Endothelial cell of umbilical vein (primary cell): ENCODE results near the gene FTSJ3. TPM values are rescaled to one million over a fixed set of nuclear protein-coding genes. Genes with fewer than 3 reads are reported as not detected.

ENCODE experiments used
- BruUV-seq: library from RNA; stranded (reverse); fragments of 400-500 nt; replicated peaks from 2 replicates; lab custom pipeline; 2021; lab: Mats Ljungman, UMichigan
- CTCF ChIA-PET: fragments of 300-600, 350-600 bp; sonication (Branson Sonifier 250); formaldehyde crosslinking; loops from one replicate; lab custom pipeline; 2021; ENCODE audit warnings: antibody characterized with exemption, inconsistent platforms; lab: Charles Lee
- POLR2A ChIA-PET: fragments of 300-600, 350-600 bp; sonication (Branson Sonifier 250); formaldehyde crosslinking; loops from one replicate; lab custom pipeline; 2021; ENCODE audit warnings: antibody characterized with exemption, inconsistent platforms; lab: Charles Lee
- DNase-seq: peaks from one replicate; pipeline ENCODE4 v3.0.0-alpha.2; 2011; ENCODE audit warnings: low read depth, low spot score
- FAIRE-seq: peaks from 2 replicates; lab custom pipeline; 2011; peaks lifted over from hg19 to GRCh38; lab: Jason Lieb, UNC
- H2AFZ ChIP-seq: 2 replicates; pipeline ENCODE4 v1.6.0; 2012; ENCODE audit warnings: low read depth, low read length, control low read depth, inconsistent platforms
- H3K27ac ChIP-seq: 2 replicates; pipeline ENCODE4 v1.5.1; 2011; ENCODE audit warnings: low read depth, mild to moderate bottlenecking, control low read depth, low read length, moderate library complexity; ENCODE audit not compliant: insufficient read depth
- H3K27me3 ChIP-seq, 2 experiments: 2 replicates each; pipeline versions ENCODE4 v1.6.0 to v1.6.1; 2011; ENCODE audit warnings: low read length in 2 of 2, mixed read lengths in 1 of 2; ENCODE audit not compliant: control insufficient read depth in 2 of 2, insufficient read depth in 2 of 2
- H3K36me3 ChIP-seq, 2 experiments: 2 replicates in 1 of 2; 3 replicates in 1 of 2; pipeline ENCODE4 v1.5.1; 2011; ENCODE audit warnings: low read length in 2 of 2, mild to moderate bottlenecking in 1 of 2, moderate library complexity in 1 of 2; ENCODE audit not compliant: control insufficient read depth in 2 of 2, insufficient read depth in 2 of 2; ENCODE audit errors: extremely low read depth in 1 of 2
- H3K4me1 ChIP-seq: 3 replicates; pipeline ENCODE4 v1.5.1; 2011; ENCODE audit warnings: mild to moderate bottlenecking, low read length; ENCODE audit not compliant: control insufficient read depth, insufficient read depth; ENCODE audit errors: extremely low read depth
- H3K4me2 ChIP-seq: 2 replicates; pipeline ENCODE4 v1.6.1; 2011; ENCODE audit warnings: low read length, control low read depth, mixed read lengths; ENCODE audit not compliant: insufficient read depth
- H3K4me3 ChIP-seq, 3 experiments: fragments of 200-600 bp in 1 of 3; sonication (generic), shearing (Covaris generic) in 1 of 3; replicated peaks in 1 of 3; 2 replicates each; pipeline ENCODE4 v1.5.1; 2011 to 2016; ENCODE audit warnings: control low read depth in 3 of 3, low read length in 3 of 3, mild to moderate bottlenecking in 2 of 3, inconsistent platforms in 1 of 3, low read depth in 1 of 3, moderate library complexity in 1 of 3; ENCODE audit not compliant: insufficient read depth in 1 of 3
- H3K79me2 ChIP-seq: 2 replicates; pipeline ENCODE4 v1.6.0; 2012; ENCODE audit warnings: low read length, inconsistent platforms; ENCODE audit not compliant: control insufficient read depth, insufficient read depth
- H3K9ac ChIP-seq: replicated peaks from 2 replicates; pipeline ENCODE3; 2011; ENCODE audit warnings: low read length, control low read depth; ENCODE audit not compliant: insufficient read depth; ENCODE audit errors: extremely low read depth
- H3K9me1 ChIP-seq: replicated peaks from 3 replicates; pipeline ENCODE4 v1.6.0; 2011; ENCODE audit warnings: mild to moderate bottlenecking, low read length; ENCODE audit not compliant: control insufficient read depth, insufficient read depth; ENCODE audit errors: extremely low read depth
- H3K9me3 ChIP-seq: replicated peaks from 2 replicates; pipeline ENCODE4 v1.5.1; 2012; ENCODE audit warnings: low read length, inconsistent platforms; ENCODE audit not compliant: control insufficient read depth, insufficient read depth
- H4K20me1 ChIP-seq: replicated peaks from 2 replicates; pipeline ENCODE3; 2011; ENCODE audit warnings: mild to moderate bottlenecking, low read length; ENCODE audit not compliant: control insufficient read depth, insufficient read depth; ENCODE audit errors: extremely low read depth
- CTCF ChIP-seq, 2 donors: IDR thresholded peaks; 1 replicate in 1 of 2; 2 replicates in 1 of 2; pipeline ENCODE4 v1.5.1; 2011; ENCODE audit warnings: low read length in 2 of 2, mild to moderate bottlenecking in 2 of 2, moderate library complexity in 2 of 2, control low read depth in 1 of 2, inconsistent platforms in 1 of 2, low read depth in 1 of 2; ENCODE audit not compliant: insufficient read depth in 1 of 2; ENCODE audit errors: extremely low read depth in 1 of 2
- EZH2 ChIP-seq: IDR thresholded peaks from 2 replicates; pipeline ENCODE4 v1.6.1; 2012; ENCODE audit warnings: borderline replicate concordance, low read depth, mild to moderate bottlenecking, moderate library complexity, low read length, inconsistent platforms; ENCODE audit not compliant: severe bottlenecking
- FOS ChIP-seq: IDR thresholded peaks from 2 replicates; pipeline ENCODE4 v1.6.1; 2011; ENCODE audit warnings: mild to moderate bottlenecking, low read length, moderate library complexity, borderline replicate concordance; ENCODE audit not compliant: insufficient read depth
- GATA2 ChIP-seq: IDR thresholded peaks from 2 replicates; pipeline ENCODE4 v1.7.0; 2011; ENCODE audit warnings: low read depth, mild to moderate bottlenecking, moderate library complexity, mixed read lengths, low read length; ENCODE audit not compliant: insufficient read length, insufficient read depth
- JUN ChIP-seq: IDR thresholded peaks from 2 replicates; pipeline ENCODE4 v1.6.1; 2011; ENCODE audit warnings: borderline replicate concordance, low read depth; ENCODE audit not compliant: insufficient read length, insufficient read depth
- MAX ChIP-seq: IDR thresholded peaks from 2 replicates; pipeline ENCODE4 v1.6.1; 2011; ENCODE audit not compliant: insufficient read depth, insufficient read length
- MYC ChIP-seq: IDR thresholded peaks from one replicate; pipeline ENCODE4 v1.6.1; 2011; ENCODE audit warnings: mild to moderate bottlenecking, low read depth, low read length
- POLR2A ChIP-seq: IDR thresholded peaks from 2 replicates; pipeline ENCODE4 v1.6.1; 2012; ENCODE audit warnings: low read depth, mild to moderate bottlenecking, control low read depth, low read length
- POLR2AphosphoS5 ChIP-seq: IDR thresholded peaks from 2 replicates; pipeline ENCODE4 v1.6.1; 2012; ENCODE audit warnings: low read depth, mild to moderate bottlenecking, control low read depth, low read length, moderate library complexity; ENCODE audit not compliant: insufficient read depth
- dilution Hi-C: fragments of 300-500 bp; cut with MboI; formaldehyde crosslinking; loops from one replicate; pipeline ENCODE4 v1.15.0; 2019; ENCODE audit warnings: low sequenced_read_pairs; ENCODE audit not compliant: extremely low pct_ligation_motif_present
- intact Hi-C: fragments of 100-400 bp; cut with micrococcal nuclease; formaldehyde crosslinking; loops from one replicate; pipeline ENCODE4 v1.10.0; 2022
- polyA plus RNA-seq, 4 experiments: library from polyadenylated mRNA; depleted of rRNA in 3 of 4; stranded (reverse) in 3 of 4; unstranded in 1 of 4; fragments of >200 nt; gene quantifications; 2 replicates each; pipeline versions ENCODE4 v1.2.1 to v1.2.3, GENCODE V29; 2011 to 2012; ENCODE audit warnings: missing spikeins in 1 of 4
- total RNA-seq: library from RNA; stranded (reverse); gene quantifications from 2 replicates; pipeline ENCODE4 v1.2.3, GENCODE V29; 2021

Gene FTSJ3
- total and polyA plus RNA-seq, 2 donors (not counting 3 experiments of a cell fraction or from before 2014, with no cell fraction given), result 42.1 to 60.2 TPM

- Histone ChIP-seq H3K27ac (no peak overlapping the region), H4K20me1 (no peaks in the 10 kb centered on the region), H3K4me3 (no peak overlapping the region), H3K36me3 (peaks cover 36 to 45% of the 10 kb centered on the region in 2 experiments), H3K9ac (no peak overlapping the region), H3K4me1 (no peaks in the 10 kb centered on the region), H3K79me2 (no peaks in the 10 kb centered on the region), H3K9me1 (no peaks in the 10 kb centered on the region), H3K27me3 (no peaks in the 10 kb centered on the region), H3K9me3 (no peaks in the 10 kb centered on the region), H2AFZ (no peak overlapping the region), H3K4me2 (no peak overlapping the region)
- BruUV-seq, result no TSS peak
- FAIRE-seq (no peak), DNase-seq (no peak)
- CTCF ChIA-PET, result interaction anchor here (0.9 kb wide), 1 partner anchor 47 kb away, joined by 3 read pairs; no protein-coding TSS in a partner anchor
- POLR2A ChIA-PET, result interaction anchor here (0.7 kb wide), 1 partner anchor 282 kb away, joined by 11 read pairs; no protein-coding TSS in a partner anchor
- intact Hi-C loops, result no loop called here
- TF ChIP-seq MAX (no peak), JUN (no peak), POLR2A (no peak), POLR2AphosphoS5 (no peak), CTCF (IDR thresholded peaks at IDR 0.05; ENCODE audit: extremely low read depth in 1 of 2, insufficient read depth in 1 of 2, low read depth in 1 of 2, low read length in 2 of 2) (no peak), FOS (no peak), EZH2 (no peak), GATA2 (no peak), MYC (no peak)
- dilution Hi-C loops, result no loop called here
These were observed 17.5 kb downstream of the FTSJ3 start for GRCh38 chr17:63809970-63810369.
